Endothelial cell (in vitro differentiated cells): ENCODE measurements around the gene CGB5. TPM values are rescaled to one million over a fixed set of nuclear protein-coding genes. Genes with fewer than 3 reads are reported as not detected.

ENCODE experiments used
- DNase-seq: peaks from one replicate; pipeline ENCODE4 v3.0.0; 2021; ENCODE audit warnings: low spot score
- H3K27ac Mint-ChIP-seq: one replicate; pipeline ENCODE4 v1.8.0; 2021; ENCODE audit warnings: mixed read lengths, inconsistent platforms; ENCODE audit not compliant: unreplicated experiment
- H3K27me3 Mint-ChIP-seq: one replicate; pipeline ENCODE4 v1.8.0; 2021; ENCODE audit warnings: mild to moderate bottlenecking, moderate library complexity, mixed read lengths, inconsistent platforms; ENCODE audit not compliant: unreplicated experiment
- H3K36me3 Mint-ChIP-seq: one replicate; pipeline ENCODE4 v1.8.0; 2021; ENCODE audit warnings: mild to moderate bottlenecking, low read depth, mixed read lengths, inconsistent platforms; ENCODE audit not compliant: unreplicated experiment
- H3K4me1 Mint-ChIP-seq: one replicate; pipeline ENCODE4 v1.8.0; 2021; ENCODE audit warnings: mild to moderate bottlenecking, mixed read lengths, inconsistent platforms; ENCODE audit not compliant: unreplicated experiment
- H3K4me3 Mint-ChIP-seq: one replicate; pipeline ENCODE4 v1.8.0; 2021; ENCODE audit warnings: mild to moderate bottlenecking, mixed read lengths, inconsistent platforms; ENCODE audit not compliant: unreplicated experiment
- H3K9me3 Mint-ChIP-seq: one replicate; pipeline ENCODE4 v1.8.0; 2021; ENCODE audit warnings: mixed read lengths, inconsistent platforms; ENCODE audit not compliant: unreplicated experiment
- total RNA-seq: library from RNA; stranded (reverse); fragmentation: NEBNext Ultra II Directional; extraction: Animal tissue kit (Norgen Biotek cat#: 25700); gene quantifications from one replicate; pipeline ENCODE4 v1.2.1, GENCODE V29; 2021; ENCODE audit not compliant: unreplicated experiment
- TF ChIP-seq, protein P1 (sequence below): fragments of 200-600 bp; sonication (generic); IDR thresholded peaks from one replicate; pipeline ENCODE4 v1.5.0; 2021; ENCODE audit warnings: antibody characterized with exemption; ENCODE audit not compliant: unreplicated experiment

The CGB5 gene
- total RNA-seq, 1 donor from 2014 or later: not detected

DNA sequence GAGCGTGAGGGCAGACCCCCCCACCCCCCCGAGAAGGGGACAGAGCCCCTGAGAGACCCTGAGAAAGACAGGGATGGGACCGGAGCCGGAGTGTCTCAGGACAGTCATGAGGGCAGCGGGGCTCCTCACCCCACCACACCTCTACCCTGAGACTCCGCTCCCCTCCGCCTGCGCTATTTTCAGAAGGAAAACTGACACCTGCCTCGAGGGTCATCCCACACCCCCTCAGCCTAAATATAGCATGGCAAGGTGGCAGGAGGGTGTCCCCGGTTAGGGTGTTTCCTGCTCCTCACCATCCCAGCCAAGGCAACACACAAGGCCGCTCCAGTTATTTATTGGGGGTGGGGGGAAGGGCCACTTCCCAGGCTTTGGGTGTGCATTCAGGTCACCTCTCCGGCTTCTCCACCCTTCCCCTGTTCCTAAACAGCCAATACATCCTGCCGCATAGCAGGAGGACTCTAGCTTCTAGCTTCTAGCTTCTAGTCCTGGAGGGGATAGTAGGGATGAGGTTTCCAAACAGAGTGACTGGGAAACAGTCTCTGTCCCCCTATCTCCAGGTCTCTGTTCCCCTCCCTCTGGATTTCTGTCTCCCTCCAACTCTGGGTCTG, 22.4 kb downstream of the CGB5 start:
- H3K27me3 Mint-ChIP-seq: peaks cover 16% of the 10 kb centered on the region
- H3K9me3 Mint-ChIP-seq: no peaks in the 10 kb centered on the region
- H3K4me3 Mint-ChIP-seq: peak overlapping the region; percentile 38
- TF ChIP-seq, protein P1, sequence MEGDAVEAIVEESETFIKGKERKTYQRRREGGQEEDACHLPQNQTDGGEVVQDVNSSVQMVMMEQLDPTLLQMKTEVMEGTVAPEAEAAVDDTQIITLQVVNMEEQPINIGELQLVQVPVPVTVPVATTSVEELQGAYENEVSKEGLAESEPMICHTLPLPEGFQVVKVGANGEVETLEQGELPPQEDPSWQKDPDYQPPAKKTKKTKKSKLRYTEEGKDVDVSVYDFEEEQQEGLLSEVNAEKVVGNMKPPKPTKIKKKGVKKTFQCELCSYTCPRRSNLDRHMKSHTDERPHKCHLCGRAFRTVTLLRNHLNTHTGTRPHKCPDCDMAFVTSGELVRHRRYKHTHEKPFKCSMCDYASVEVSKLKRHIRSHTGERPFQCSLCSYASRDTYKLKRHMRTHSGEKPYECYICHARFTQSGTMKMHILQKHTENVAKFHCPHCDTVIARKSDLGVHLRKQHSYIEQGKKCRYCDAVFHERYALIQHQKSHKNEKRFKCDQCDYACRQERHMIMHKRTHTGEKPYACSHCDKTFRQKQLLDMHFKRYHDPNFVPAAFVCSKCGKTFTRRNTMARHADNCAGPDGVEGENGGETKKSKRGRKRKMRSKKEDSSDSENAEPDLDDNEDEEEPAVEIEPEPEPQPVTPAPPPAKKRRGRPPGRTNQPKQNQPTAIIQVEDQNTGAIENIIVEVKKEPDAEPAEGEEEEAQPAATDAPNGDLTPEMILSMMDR: no peak
- DNase-seq: no peak
- H3K27ac Mint-ChIP-seq: no peak overlapping the region
- H3K4me1 Mint-ChIP-seq: peaks cover 2% of the 10 kb centered on the region
- peaks cover 13% of the 10 kb centered on the region for H3K36me3 Mint-ChIP-seq

DNA sequence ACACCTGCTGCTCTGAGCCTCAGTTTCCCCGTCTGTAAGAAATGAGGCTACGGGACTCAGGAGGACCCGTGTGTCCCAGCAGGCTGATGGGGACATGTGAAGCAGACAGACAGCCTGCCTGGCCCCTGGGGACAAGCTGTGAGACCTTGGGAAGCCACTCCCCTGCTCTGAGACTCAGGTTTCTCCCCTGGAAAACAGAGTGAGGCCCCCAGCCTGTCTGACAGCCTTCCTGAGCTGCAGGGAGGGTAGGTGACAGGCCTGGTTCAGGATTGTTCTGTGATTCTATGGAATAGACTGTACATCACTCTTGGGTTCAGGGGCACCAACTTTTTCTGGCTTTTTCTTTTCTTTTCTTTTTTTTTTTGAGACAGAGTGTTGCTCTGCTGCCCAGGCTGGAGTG, 23.9 kb downstream of the CGB5 start:
- H3K27me3 Mint-ChIP-seq: peaks cover 18% of the 10 kb centered on the region
- H3K4me1 Mint-ChIP-seq: peaks cover 2% of the 10 kb centered on the region
- H3K9me3 Mint-ChIP-seq: no peaks in the 10 kb centered on the region
- no peak for DNase-seq
- peaks cover 13% of the 10 kb centered on the region for H3K36me3 Mint-ChIP-seq
- TF ChIP-seq, protein P1: no peak
- no peak overlapping the region for H3K4me3 Mint-ChIP-seq
- no peak overlapping the region for H3K27ac Mint-ChIP-seq

DNA sequence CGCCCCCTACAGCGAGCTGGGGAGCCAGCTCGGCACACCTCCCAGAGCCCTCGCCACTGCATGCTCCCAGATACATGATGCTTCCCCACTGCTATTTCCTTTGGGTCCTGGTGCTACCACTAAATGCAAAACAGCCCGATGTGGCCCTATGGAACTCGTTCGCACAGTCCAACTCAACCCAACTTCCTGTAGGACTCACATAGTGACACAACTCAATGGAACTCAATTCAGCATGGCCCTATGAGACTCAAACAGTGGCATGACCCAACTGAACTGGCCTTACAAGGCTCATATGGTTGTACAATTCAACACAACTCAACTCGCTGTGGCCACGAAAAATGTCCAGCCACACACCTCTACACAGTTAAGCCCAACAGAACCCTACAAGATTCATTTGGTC, 25.4 kb downstream of the CGB5 start:
- Mint-ChIP-seq H3K27ac (no peak overlapping the region), H3K36me3 (peaks cover 22% of the 10 kb centered on the region), H3K4me1 (peaks cover 5% of the 10 kb centered on the region), H3K9me3 (no peaks in the 10 kb centered on the region), H3K4me3 (peak overlapping the region; percentile 6), H3K27me3 (peaks cover 26% of the 10 kb centered on the region)
- no peak for DNase-seq
- TF ChIP-seq, protein P1: no peak

DNA sequence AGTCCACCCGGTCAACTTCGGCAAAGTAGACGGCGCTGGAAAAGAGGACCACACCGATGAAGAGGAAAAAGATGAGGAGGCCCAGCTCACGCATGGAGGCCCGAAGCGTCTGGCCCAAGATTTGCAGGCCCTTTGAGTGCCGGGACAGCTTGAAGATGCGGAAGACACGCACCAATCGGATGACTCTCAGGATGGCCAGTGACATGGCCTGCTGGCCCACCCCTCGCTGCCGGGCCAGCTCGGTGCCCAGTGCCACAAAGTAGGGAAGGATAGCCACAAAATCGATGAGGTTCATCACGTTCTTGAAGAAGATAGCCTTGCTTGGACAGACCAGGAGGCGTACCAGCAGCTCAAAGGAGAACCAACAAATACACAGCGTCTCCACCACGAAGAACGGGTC, 26.8 kb downstream of the CGB5 start:
- Mint-ChIP-seq H3K4me3 (peak overlapping the region; percentile 29), H3K27me3 (peaks cover 26% of the 10 kb centered on the region), H3K9me3 (no peaks in the 10 kb centered on the region), H3K4me1 (peaks cover 5% of the 10 kb centered on the region), H3K27ac (no peak overlapping the region), H3K36me3 (peaks cover 22% of the 10 kb centered on the region)
- no peak for DNase-seq
- TF ChIP-seq, protein P1: no peak

DNA sequence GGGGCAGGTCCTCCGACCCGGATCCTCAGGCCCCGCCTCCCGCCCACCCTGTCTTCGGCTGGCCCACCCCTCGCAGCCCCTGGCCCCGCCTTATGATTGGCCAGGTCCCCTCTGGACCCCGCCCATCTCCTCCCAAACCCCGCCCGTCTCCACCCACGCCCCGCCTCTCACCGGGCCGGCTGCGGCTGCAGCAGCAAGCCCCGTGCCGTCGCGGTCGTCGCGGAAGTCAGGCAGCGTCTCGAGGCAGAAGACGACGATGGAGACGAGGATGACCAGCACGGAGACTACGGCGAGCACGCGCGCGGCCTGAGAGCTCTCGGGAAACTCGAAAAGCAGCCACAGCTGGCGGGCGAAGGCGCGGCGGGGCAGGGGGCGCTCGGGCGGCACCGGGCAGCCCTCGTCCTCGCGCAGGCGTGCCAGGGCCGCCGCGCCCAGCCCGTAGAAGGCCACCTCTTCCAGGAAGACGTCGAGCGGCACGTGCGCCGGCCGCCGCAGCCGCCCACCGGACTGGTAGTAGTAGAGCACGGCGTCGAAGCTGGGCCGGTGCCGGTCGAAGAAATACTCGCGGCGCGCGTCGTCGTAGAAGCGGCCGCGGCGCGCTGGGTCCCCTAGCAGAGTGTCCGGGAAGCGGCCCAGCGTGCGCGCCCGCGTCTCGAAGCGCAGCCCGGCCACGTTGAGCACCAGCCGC, 28.4 kb downstream of the CGB5 start:
- DNase-seq: no peak
- Mint-ChIP-seq H3K9me3 (no peaks in the 10 kb centered on the region), H3K4me1 (peaks cover 3% of the 10 kb centered on the region), H3K36me3 (peaks cover 22% of the 10 kb centered on the region), H3K4me3 (no peak overlapping the region), H3K27me3 (peaks cover 20% of the 10 kb centered on the region), H3K27ac (no peak overlapping the region)
- TF ChIP-seq, protein P1: no peak
